ENCODE data around the gene SUCLG1.

SUCLG1 gene

GRCh38 chr2:84467389-84467788, 8.3 kb upstream of the SUCLG1 start:
- no peak for DNase-seq (ENCODE audit: low read depth, low spot score)
- Histone ChIP-seq H3K27ac (ENCODE audit: low read length) (no peak overlapping the region), H3K36me3 (ENCODE audit: control insufficient read depth, insufficient read depth, low read length) (no peaks in the 10 kb centered on the region), H3K4me3 (ENCODE audit: low read length) (no peak overlapping the region), H3K4me1 (ENCODE audit: control insufficient read depth, insufficient read depth, low read length) (no peaks in the 10 kb centered on the region), H3K27me3 (ENCODE audit: control insufficient read depth, insufficient read depth, low read length) (no peaks in the 10 kb centered on the region), H3K9me3 (ENCODE audit: control insufficient read depth, insufficient read depth, low read length) (no peaks in the 10 kb centered on the region; the same call in 1 of the 2 replicates)
- no CpG with 5 or more reads among the region's 1 CpG for WGBS (ENCODE audit: insufficient coverage, insufficient read length)

GRCh38 chr2:84461310-84461709, 2.2 kb upstream of the SUCLG1 start:
- Histone ChIP-seq H3K27ac (ENCODE audit: low read length) (no peak overlapping the region), H3K27me3 (ENCODE audit: control insufficient read depth, insufficient read depth, low read length) (no peaks in the 10 kb centered on the region), H3K36me3 (ENCODE audit: control insufficient read depth, insufficient read depth, low read length) (no peaks in the 10 kb centered on the region), H3K9me3 (ENCODE audit: control insufficient read depth, insufficient read depth, low read length) (no peaks in the 10 kb centered on the region; the same call in 1 of the 2 replicates), H3K4me1 (ENCODE audit: control insufficient read depth, insufficient read depth, low read length) (no peaks in the 10 kb centered on the region), H3K4me3 (ENCODE audit: low read length) (no peak overlapping the region)
- no CpG with 5 or more reads among the region's 3 CpGs for WGBS (ENCODE audit: insufficient coverage, insufficient read length)
- no peak for DNase-seq (ENCODE audit: low read depth, low spot score)

DNA sequence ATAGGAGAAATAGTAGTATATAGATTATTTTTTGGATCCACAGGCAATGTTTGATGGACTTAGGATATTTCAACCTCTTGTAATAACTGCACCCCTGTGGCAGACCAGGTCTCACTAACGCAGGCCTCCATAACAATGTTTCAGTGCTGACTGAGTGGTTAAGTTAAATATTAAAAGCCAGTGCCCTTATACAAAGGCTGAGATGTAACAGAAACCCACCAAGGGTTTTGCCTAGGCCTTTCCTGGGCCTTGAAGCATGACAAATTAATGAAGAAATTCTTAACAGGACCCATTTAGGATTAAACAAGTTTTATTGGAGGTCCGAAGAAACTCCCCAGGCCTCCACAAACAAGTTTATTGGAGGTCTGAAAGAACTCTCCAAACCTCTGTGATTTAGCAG, 1.6 kb upstream of the SUCLG1 start:
- no peaks in the 10 kb centered on the region for H3K9me3 ChIP-seq (ENCODE audit: control insufficient read depth, insufficient read depth, low read length)
- no peaks in the 10 kb centered on the region for H3K4me1 ChIP-seq (ENCODE audit: control insufficient read depth, insufficient read depth, low read length)
- no peak overlapping the region for H3K4me3 ChIP-seq (ENCODE audit: low read length)
- H3K27ac ChIP-seq (ENCODE audit: low read length), result no peak overlapping the region
- no CpG with 5 or more reads among the region's 2 CpGs for WGBS (ENCODE audit: insufficient coverage, insufficient read length)
- H3K27me3 ChIP-seq (ENCODE audit: control insufficient read depth, insufficient read depth, low read length), result no peaks in the 10 kb centered on the region
- no peaks in the 10 kb centered on the region for H3K36me3 ChIP-seq (ENCODE audit: control insufficient read depth, insufficient read depth, low read length)
- DNase-seq (ENCODE audit: low read depth, low spot score), result no peak

- Histone ChIP-seq H3K9me3 (ENCODE audit: control insufficient read depth, insufficient read depth, low read length) (no peaks in the 10 kb centered on the region), H3K36me3 (ENCODE audit: control insufficient read depth, insufficient read depth, low read length) (no peaks in the 10 kb centered on the region), H3K4me3 (ENCODE audit: low read length) (peak overlapping the region; percentile 86; the same call in 1 of the 2 replicates), H3K27me3 (ENCODE audit: control insufficient read depth, insufficient read depth, low read length) (no peaks in the 10 kb centered on the region), H3K27ac (ENCODE audit: low read length) (no peak overlapping the region), H3K4me1 (ENCODE audit: control insufficient read depth, insufficient read depth, low read length) (no peaks in the 10 kb centered on the region)
- DNase-seq (ENCODE audit: low read depth, low spot score), result no peak
- WGBS (ENCODE audit: insufficient coverage, insufficient read length), result no CpG with 5 or more reads among the region's 4 CpGs
Observed at GRCh38 chr2:84459944-84460429, 907 bp upstream of the SUCLG1 start.

GRCh38 chr2:84458551-84459017, 496 bp downstream of the SUCLG1 start:
- Histone ChIP-seq H3K4me1 (ENCODE audit: control insufficient read depth, insufficient read depth, low read length) (no peaks in the 10 kb centered on the region), H3K27me3 (ENCODE audit: control insufficient read depth, insufficient read depth, low read length) (no peaks in the 10 kb centered on the region), H3K36me3 (ENCODE audit: control insufficient read depth, insufficient read depth, low read length) (no peaks in the 10 kb centered on the region), H3K27ac (ENCODE audit: low read length) (no peak overlapping the region), H3K9me3 (ENCODE audit: control insufficient read depth, insufficient read depth, low read length) (no peaks in the 10 kb centered on the region), H3K4me3 (ENCODE audit: low read length) (peak overlapping the region; percentile 86)
- WGBS (ENCODE audit: insufficient coverage, insufficient read length), result no CpG with 5 or more reads among the region's 16 CpGs
- DNase-seq (ENCODE audit: low read depth, low spot score), result no peak

DNA sequence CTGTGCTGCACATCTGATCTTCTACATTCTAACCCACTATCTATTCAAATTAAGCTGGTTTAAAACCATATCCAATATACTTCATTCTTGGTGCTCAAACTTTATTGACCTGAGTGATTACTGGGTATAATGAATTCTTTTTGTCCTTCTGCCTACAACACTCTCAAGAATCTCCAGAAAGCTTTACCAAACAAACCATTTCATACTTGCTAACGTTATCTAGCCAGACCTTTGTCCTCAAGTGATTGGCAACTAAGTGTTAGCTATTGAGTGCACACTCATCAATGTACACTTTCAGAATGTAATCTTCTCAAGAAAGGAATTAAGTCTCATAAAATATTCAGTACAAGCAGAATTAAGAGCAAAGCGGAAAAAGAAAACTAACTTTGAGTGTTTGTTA, 1.4 kb downstream of the SUCLG1 start:
- no CpG with 5 or more reads among the region's 2 CpGs for WGBS (ENCODE audit: insufficient coverage, insufficient read length)
- no peak overlapping the region for H3K27ac ChIP-seq (ENCODE audit: low read length)
- H3K4me1 ChIP-seq (ENCODE audit: control insufficient read depth, insufficient read depth, low read length), result no peaks in the 10 kb centered on the region
- DNase-seq (ENCODE audit: low read depth, low spot score), result no peak
- no peak overlapping the region for H3K4me3 ChIP-seq (ENCODE audit: low read length)
- no peaks in the 10 kb centered on the region for H3K36me3 ChIP-seq (ENCODE audit: control insufficient read depth, insufficient read depth, low read length)
- H3K9me3 ChIP-seq (ENCODE audit: control insufficient read depth, insufficient read depth, low read length), result no peaks in the 10 kb centered on the region
- no peaks in the 10 kb centered on the region for H3K27me3 ChIP-seq (ENCODE audit: control insufficient read depth, insufficient read depth, low read length)

- Histone ChIP-seq H3K27ac (ENCODE audit: low read length) (no peak overlapping the region), H3K27me3 (ENCODE audit: control insufficient read depth, insufficient read depth, low read length) (no peaks in the 10 kb centered on the region), H3K36me3 (ENCODE audit: control insufficient read depth, insufficient read depth, low read length) (no peaks in the 10 kb centered on the region), H3K4me1 (ENCODE audit: control insufficient read depth, insufficient read depth, low read length) (no peaks in the 10 kb centered on the region), H3K9me3 (ENCODE audit: control insufficient read depth, insufficient read depth, low read length) (no peaks in the 10 kb centered on the region), H3K4me3 (ENCODE audit: low read length) (no peak overlapping the region)
- no peak for DNase-seq (ENCODE audit: low read depth, low spot score)
- no CpG with 5 or more reads among the region's 4 CpGs for WGBS (ENCODE audit: insufficient coverage, insufficient read length)
Observed at GRCh38 chr2:84456156-84456555, 2.9 kb downstream of the SUCLG1 start.

- no peak for DNase-seq (ENCODE audit: low read depth, low spot score)
- no CpG with 5 or more reads among the region's 2 CpGs for WGBS (ENCODE audit: insufficient coverage, insufficient read length)
- Histone ChIP-seq H3K27ac (ENCODE audit: low read length) (no peak overlapping the region), H3K4me3 (ENCODE audit: low read length) (no peak overlapping the region), H3K27me3 (ENCODE audit: control insufficient read depth, insufficient read depth, low read length) (no peaks in the 10 kb centered on the region), H3K9me3 (ENCODE audit: control insufficient read depth, insufficient read depth, low read length) (no peaks in the 10 kb centered on the region), H3K36me3 (ENCODE audit: control insufficient read depth, insufficient read depth, low read length) (no peaks in the 10 kb centered on the region), H3K4me1 (ENCODE audit: control insufficient read depth, insufficient read depth, low read length) (no peaks in the 10 kb centered on the region)
Observed at GRCh38 chr2:84454581-84454980, 4.5 kb downstream of the SUCLG1 start.

GRCh38 chr2:84452624-84453023, 6.5 kb downstream of the SUCLG1 start:
- Histone ChIP-seq H3K27me3 (ENCODE audit: control insufficient read depth, insufficient read depth, low read length) (no peaks in the 10 kb centered on the region), H3K4me1 (ENCODE audit: control insufficient read depth, insufficient read depth, low read length) (no peaks in the 10 kb centered on the region), H3K36me3 (ENCODE audit: control insufficient read depth, insufficient read depth, low read length) (no peaks in the 10 kb centered on the region; the same call in 1 of the 2 replicates), H3K4me3 (ENCODE audit: low read length) (no peak overlapping the region), H3K27ac (ENCODE audit: low read length) (no peak overlapping the region), H3K9me3 (ENCODE audit: control insufficient read depth, insufficient read depth, low read length) (no peaks in the 10 kb centered on the region)
- no CpG with 5 or more reads among the region's 3 CpGs for WGBS (ENCODE audit: insufficient coverage, insufficient read length)
- DNase-seq (ENCODE audit: low read depth, low spot score), result no peak

GRCh38 chr2:84451579-84451978, 7.5 kb downstream of the SUCLG1 start:
- WGBS (ENCODE audit: insufficient coverage, insufficient read length), result no CpG with 5 or more reads among the region's 2 CpGs
- no peak for DNase-seq (ENCODE audit: low read depth, low spot score)
- H3K27me3 ChIP-seq (ENCODE audit: control insufficient read depth, insufficient read depth, low read length), result no peaks in the 10 kb centered on the region
- H3K27ac ChIP-seq (ENCODE audit: low read length), result no peak overlapping the region
- no peak overlapping the region for H3K4me3 ChIP-seq (ENCODE audit: low read length)
- no peaks in the 10 kb centered on the region; the same call in 1 of the 2 replicates for H3K36me3 ChIP-seq (ENCODE audit: control insufficient read depth, insufficient read depth, low read length)
- H3K9me3 ChIP-seq (ENCODE audit: control insufficient read depth, insufficient read depth, low read length), result no peaks in the 10 kb centered on the region
- no peaks in the 10 kb centered on the region for H3K4me1 ChIP-seq (ENCODE audit: control insufficient read depth, insufficient read depth, low read length)
